NCI-H2107 treated with DMSO at 0.1 percent for 48 hours (cell line): ENCODE results near the gene SDF2.
"Not testable (repeated sequence)": the region's sequence is repeated elsewhere in the genome, so short reads cannot be mapped to it uniquely, and the experiment has no call there.

ENCODE experiments used
- DNase-seq: peaks from one replicate; lab custom pipeline; 2025; ENCODE audit not compliant: unreplicated experiment; lab: John Stamatoyannopoulos, UW

SDF2 gene

DNA sequence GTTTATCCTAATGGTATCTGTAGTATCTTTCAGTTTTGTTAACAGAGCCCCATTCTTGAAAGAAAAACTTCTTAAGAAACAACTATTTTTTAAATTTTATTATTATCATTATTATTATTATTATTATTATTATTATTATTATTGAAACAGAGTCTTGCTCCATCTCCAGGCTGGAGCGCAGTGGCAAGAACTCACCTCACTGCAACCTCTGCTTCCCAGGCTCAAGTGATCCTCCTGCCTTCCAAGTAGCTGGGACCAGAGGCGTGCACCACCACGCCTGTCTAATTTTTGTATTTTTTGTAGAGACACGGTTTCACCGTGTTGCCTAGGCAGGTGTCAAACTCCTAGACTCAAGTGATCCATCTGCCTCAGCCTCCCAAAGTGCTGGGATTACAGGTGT, 23.7 kb upstream of the SDF2 start:
- DNase-seq, result no peak

DNA sequence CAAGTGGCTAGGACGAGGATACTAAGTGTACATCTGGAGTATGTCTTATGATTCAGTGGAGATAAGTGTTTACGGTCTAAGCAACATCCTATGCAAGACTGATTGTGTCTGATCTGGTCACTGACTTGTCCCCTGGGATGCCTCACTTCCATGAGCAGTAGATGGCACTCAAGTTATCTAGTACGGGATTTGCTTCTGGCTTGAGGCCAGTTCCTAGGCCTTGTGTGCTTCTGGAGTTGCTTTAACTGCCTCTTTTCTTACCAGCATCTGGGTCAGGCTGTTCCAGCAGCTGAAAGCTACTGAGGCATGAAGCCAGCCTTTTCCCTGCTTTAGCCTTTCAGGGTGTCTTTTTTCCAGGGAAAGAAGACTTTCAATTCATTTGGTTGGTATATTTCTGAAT, 23.3 kb upstream of the SDF2 start:
- peak; percentile 8 for DNase-seq

DNA sequence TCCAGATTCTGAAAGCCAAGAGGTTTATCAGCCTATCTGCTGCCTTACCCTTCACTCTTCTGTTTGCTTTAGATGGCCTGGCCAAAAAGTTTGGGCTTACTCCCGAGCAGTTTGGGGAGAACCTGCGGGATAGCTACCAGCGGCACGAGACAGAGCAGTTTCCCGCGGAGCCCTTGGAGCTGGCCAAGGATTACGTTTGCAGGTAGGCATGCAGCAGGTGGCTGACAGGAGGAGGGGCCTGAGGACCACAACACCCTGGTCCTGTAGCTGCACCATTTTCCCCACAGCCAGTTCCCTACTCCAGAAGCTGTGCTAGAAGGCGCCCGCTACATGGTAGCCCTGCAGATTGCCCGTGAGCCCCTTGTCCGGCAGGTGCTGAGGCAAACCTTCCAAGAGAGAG, 20.9 kb upstream of the SDF2 start:
- DNase-seq, result no peak

DNA sequence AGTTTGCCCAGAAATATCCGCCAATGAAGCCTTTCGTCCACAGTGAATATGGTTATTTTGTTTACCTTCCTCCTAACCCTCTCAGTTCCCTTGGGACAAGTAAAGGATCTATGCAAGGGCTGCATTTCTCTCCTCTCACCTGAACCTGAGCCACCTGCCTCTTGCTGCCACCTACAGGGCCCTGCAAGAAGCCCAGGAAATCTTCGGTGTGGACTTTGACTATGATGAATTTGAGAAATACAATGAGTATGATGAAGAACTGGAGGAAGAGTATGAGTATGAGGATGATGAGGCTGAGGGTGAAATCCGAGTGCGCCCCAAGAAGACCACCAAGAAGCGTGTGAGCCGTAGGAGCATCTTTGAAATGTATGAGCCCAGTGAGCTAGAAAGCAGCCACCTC, 14.3 kb upstream of the SDF2 start:
- peak; percentile 86 for DNase-seq

DNA sequence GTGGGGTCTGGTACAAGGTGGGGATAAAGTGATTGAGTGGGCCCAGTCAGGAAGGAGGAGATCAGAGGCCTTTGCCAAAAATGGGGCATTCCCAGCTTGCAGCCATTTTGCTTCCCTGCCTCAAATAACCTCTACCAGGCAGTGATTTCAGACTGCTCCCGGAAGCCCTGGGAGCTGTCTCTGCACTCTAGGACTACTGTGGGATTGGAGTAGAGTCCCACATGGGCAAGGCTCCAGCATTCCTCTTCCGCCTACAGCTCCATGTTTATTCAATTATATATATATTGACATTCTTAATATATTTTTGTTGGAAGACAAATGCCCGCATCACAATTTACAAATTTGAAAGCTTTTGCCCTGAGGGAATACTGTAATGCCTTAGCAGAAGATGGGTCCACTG, 13.8 kb upstream of the SDF2 start:
- DNase-seq, result no peak

DNA sequence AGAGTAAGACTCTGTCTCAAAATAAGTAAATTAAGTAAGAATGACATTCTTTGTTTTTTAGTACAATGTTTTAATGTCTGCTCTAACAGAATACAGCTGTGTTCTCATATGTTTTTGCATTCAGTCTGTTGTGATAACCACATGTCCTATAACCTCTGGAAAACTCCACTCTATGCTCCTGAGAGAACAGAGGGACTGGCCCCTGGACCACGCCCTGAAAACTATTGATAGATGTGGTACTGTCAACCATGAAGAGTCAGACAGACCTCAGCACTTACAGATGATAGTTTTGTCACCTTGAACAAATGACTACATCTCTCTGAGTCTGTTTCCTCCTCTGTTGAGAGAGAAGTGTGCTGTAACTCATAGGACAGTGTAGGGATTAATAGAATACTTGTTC, 8.2 kb upstream of the SDF2 start:
- no peak for DNase-seq

DNA sequence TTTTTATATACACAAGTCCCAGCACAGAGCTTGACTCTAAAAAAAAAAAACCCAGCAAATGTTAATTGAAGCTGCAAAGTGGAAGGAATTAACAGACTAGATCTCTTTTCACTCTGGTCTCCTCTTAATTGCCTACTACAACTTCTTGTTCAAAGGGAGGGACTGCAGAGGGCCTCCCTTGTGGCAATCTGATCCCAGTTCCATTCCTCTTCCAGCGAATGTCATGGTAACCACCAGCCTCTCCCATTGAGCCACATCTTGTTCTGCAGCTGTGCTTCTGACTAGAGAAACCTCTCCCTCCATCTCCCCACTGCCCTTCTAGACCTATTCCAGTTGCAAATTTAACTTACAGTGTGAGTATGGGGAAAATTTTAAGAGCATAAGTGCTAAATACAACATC, 6.2 kb upstream of the SDF2 start:
- peak; percentile 29 for DNase-seq

DNA sequence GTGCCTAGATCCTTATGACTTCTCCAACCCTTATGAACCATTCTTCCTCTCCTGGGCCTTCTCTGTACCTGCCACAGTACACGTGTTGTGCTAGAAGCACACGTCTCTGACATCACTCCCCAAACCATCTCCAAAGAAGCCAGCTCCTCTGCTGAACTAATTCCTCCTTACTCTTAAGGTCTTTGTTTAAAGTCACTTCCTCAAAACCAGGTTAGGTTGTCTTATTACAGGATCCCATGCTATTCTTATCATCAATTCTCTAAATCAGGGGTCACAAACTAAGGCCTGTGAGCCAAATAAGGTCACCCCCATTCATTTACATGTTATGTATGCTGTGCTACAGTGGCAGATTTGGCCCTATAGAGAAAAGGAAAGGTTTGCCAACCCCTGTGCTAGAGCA, 4.3 kb upstream of the SDF2 start:
- no peak for DNase-seq

DNA sequence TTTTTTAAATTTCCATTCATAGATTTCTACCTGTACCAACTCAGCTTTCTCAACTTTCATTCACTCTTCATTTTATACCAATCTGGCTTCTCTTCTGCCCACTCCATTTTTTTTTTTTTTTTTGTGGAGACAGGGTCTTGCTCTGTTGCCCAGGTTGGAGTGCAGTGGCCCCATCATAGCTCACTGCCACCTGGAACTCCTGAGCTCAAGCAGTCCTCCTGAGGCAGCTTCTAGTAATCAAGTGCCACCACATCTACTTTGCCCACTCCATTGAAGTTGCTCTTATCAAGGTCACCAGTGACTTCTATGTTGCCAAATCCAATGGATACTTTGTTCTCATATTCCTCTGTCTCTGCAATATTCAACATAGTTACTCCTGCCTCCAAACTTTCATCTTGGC, 2.0 kb upstream of the SDF2 start:
- DNase-seq, result no peak

DNA sequence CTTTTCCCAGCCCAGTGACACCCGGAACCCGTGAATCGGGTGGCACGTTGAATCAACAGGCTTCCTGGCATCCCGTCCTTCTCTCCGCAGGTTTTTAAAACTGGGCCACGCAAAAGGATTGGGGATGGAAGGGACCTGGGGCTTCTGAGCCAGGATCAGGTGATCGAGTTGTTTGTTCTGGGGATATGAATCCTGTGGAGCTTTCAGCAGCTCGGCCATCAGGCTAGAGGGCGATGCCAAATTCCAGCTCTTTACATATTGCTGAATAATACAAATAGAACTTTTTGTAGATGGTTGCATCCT, 772 bp upstream of the SDF2 start:
- DNase-seq, result no peak

DNA sequence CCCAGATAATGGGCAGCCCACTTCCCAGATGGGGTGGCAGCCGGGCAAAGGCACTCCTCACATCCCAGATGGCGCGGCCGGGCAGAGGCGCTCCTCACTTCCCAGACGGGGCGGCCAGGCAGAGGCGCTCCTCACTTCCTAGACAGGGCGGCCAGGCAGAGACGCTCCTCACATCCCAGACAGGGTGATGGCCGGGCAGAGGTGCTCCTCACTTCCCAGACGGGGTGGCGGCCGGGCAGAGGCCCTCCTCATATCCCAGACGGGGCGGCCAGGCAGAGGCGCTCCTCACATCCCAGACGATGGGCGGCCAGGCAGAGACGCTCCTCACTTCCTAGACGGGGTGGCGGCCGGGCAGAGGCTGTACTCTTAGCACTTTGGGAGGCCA, 2.2 kb downstream of the SDF2 start:
- DNase-seq, result not testable (repeated sequence)

DNA sequence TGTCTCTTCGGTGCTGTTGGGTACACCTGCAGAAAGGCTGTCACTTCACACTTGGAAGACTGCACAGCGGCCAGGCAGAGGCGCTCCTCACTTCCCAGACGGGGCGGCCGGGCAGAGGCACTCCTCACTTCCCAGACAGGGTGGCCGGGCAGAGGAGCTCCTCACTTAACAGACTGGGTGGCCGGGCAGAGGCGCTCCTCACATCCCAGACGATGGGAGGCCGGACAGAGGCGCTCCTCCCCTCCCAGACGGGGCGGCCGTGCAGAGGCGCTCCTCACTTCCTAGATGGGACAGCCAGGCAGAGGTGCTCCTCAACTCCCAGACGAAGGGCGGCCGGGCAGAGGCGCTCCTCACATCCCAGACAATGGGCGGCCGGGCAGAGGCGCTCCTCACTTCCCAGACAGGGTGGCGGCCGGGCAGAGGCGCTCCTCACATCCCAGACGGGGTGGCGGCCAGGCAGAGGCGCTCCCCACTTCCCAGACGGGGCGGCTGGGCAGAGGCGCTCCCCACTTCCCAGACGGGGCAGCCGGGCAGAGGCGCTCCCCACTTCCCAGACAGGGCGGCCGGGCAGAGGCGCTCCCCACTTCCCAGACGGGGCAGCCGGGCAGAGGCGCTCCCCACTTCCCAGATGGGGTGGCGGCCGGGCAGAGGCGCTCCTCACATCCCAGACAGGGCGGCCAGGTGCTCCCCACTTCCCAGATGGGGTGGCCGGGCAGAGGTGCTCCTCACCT, 2.8 kb downstream of the SDF2 start:
- DNase-seq, result not testable (repeated sequence)

DNA sequence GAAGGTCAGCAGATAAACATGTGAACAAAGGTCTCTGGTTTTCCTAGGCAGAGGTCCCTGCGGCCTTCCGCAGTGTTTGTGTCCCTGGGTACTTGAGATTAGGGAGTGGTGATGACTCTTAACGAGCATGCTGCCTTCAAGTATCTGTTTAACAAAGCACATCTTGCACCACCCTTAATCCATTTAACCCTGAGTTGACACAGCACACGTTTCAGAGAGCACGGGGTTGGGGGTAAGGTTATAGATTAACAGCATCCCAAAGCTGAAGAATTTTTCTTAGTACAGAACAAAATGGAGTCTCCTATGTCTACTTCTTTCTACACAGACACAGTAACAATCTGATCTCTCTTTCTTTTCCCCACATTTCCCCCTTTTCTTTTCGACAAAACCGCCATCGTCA, 3.4 kb downstream of the SDF2 start:
- not testable (repeated sequence) for DNase-seq

DNA sequence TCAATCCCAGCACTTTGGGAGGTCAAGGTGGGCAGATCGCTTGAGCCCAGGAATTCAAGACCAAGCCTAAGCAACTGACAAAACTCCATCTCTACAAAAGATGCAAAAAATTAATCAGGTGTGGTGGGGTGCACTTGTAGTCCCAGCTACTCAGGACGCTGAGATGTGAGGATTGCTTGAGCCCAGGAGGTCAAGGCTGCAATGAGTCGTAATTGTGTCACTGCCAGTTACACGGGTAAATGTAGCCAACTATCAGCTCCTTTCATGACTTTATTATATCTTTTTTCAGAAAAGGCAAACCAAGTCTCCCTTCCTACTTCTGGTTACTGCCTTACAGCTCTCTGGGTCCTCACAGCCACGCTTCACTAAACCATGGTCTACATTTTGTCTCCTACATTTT, 4.0 kb downstream of the SDF2 start:
- no peak for DNase-seq

DNA sequence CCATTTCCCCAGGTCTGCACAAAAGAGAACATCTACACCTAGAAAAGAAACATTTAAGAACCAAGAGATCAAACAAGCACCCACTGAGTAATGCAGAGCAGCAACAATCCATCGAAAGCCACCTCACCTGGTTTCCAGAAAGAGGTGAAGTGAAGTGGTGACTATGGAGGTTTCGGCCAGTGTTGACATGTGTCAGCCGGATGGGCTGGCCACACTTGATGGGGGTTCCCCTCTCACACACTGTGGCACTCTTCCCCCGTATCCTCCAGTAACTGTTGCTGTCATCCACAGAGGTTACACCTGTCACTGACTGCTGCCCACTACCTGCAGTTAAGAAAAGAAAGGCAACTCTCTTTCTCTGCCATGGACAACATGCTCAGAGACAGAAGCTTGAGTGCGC, 6.5 kb downstream of the SDF2 start:
- DNase-seq, result no peak

DNA sequence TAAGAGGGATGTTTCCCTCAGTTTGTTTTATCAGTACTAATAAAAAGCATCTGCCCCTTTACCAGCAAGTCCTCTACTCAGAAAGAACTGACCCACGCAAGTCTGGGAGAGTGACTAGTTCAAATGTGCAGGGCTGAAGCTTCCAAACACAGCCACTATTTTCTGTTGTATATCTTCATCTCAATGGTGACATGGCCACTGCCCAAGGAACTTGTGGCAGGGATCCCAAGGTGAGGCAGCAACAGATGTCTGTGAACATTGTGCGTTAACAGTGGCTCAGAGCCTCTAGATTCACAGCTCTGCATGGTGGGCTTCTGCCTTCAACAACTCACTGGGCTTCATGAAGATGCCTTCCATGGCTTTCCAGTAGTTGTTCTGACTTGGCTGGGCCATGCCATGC, 13.0 kb downstream of the SDF2 start:
- DNase-seq, result no peak

DNA sequence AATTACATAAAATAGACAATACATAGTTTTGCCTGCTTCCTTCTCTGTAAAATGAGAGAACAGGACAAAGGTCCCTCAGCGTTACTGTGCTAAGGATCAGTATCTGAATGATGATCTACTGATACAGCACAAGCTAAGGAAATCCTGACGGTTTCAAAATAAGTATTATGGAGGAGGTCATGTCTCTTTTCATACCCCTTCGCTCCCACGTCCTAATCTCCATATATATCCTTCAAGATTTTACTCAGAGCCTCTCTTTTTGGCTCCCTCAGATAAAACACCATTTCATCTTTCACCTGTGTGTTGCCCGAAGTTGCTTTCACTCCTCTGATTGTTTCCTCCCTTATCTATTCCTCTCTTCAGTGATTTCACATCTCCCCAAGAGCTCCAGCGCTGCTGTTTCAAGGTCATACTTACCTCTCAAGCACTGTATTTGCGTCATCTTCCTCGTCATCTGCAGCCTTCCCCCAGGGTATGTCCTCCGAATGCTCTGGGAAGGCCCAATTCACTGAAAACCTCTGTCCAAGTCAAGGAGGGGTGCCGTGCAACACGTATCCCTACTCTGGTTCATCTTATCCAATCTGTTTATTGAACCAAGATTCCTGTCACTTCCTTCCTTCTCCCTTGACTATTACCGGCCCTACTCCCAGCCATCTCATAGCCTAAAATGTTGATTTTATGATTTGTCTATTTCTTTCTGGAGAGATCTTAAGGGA, 15.5 kb downstream of the SDF2 start:
- DNase-seq, result no peak

DNA sequence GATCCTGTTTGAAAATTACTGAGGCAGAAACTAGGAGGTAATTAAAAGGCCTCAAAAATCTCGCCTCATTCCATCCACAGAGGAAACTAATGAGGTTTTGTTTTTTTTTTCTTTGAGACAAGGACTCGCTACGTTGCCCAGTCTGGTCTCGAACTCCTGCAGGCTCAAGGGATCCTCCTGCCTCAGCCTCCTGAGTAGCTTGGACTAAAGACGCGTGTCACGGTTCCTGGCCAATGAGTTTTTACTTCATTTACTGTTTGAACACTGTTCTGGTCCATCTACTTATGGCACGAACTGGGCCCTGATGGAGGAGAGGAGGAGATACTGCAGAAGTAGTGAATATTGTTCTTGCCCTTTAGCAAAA, 16.1 kb downstream of the SDF2 start:
- DNase-seq, result no peak

DNA sequence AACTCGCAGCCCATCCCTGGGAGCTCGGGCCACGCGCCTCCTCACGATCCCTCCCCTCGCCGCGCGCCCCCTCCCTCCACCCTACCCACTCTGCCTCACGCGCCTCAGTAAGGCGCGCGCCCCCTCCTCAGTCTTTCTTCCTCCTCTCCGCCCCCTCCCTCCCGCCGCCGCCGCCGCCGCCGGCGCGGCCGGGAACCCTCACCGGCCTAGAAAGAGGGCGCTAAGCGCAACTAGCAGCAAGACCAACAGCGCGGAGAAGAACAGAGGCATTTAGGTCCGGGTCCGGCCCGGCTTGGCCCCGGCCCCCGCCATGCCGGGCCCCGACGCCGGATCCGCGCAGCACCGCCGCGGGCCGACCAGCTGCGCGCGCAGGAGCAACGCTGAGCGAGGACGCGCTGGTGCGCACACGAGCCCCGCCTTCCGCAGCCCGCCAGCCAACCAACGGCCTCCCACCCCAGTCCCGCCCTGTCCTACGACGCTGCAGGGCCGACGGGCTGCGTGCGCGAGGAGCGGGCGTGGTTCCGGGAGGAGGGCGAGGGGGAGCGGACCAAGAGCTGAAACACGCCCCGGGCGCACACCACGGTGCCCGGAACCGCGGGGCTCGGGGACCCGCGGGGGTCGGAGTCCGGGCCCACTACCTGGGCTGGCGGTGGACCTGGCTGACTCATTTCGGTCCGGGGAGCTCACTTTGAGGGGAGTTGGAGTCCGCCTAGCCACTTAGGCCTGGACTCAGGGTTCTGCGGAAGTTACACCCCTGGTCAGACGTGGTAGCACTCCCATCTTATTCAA, 16.7 kb downstream of the SDF2 start, which contains the start of gene BLTP2:
Gene BLTP2, minus strand, starts transcription at position 372 of the 789 bp plus-strand sequence. Its CDS starts 102 bp downstream, at position 270.
- peak; percentile 73 for DNase-seq

DNA sequence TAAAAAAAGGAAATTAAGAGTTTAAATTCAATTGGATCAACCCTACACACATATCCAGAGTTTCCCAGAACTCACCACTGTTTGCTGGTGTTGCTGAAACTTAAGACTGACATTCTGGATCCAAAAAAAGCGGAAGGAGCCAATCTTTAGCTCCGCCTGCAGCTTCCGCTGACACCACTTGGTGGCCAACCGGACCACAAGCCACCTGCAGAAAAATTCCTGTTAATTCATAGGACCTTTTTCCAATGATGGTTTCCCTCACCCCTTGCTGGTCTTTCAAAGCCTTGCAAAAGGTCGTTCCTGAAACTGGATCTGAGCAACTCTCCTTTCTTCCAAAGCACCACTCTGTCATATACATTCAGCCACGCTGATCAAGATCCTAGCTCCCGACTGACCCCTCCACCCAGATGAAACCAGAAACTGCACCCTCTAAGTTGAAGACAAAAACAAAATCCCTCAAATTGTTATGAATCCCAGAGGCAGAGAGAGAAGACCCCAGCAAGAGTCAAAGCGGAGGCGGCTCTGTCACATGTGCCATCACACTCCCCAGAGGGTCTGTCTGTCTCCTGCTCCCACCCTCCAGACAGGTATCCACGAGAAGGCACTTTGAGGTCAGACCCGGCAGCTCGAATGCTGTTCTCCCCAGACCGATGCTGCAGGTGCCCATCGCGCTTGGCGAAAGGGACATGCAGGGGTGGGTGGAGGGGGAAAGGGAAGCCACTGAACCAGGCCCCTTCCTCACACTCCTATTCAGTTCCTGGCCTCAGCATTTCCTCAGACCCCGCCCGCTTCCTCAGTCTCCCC, 17.5 kb downstream of the SDF2 start:
- peak; percentile 23 for DNase-seq

DNA sequence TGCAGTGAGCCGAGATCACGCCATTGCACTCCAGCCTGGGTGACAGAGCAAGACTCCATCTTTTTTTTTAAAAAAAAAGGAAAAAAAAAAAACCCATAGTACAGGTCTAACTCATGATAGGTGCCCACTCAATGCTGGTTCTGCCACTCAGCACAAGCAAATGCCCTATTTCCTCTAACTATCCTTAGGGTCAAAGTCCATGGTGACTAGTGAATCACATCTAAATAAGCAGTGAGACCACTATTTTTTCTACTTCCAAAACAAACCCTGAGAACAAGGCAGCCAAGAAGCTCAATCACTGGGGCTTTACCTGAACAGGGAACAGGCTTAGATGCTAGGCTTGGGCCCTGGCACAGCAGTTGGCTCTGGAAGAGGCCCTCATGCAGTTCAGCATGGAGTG, 20.1 kb downstream of the SDF2 start:
- DNase-seq, result no peak
